GM18519 (cell line): ENCODE measurements around the gene NRG2.

ENCODE experiments used
- ATAC-seq: cut with Tn5 transposase; IDR thresholded peaks from one replicate; pipeline ENCODE4 v1.9.1; 2021; ENCODE audit warnings: mild to moderate bottlenecking, moderate library complexity; ENCODE audit not compliant: unreplicated experiment, low FRiP score

NRG2 gene

GRCh38 chr5:139806726-139807646 lies 236.1 kb downstream of the NRG2 start:
- no peak for ATAC-seq

- no peak for ATAC-seq
Observed at GRCh38 chr5:139806111-139806510, 237.0 kb downstream of the NRG2 start.

GRCh38 chr5:139805545-139805944 lies 237.6 kb downstream of the NRG2 start:
- ATAC-seq: no peak

GRCh38 chr5:139804800-139805397 lies 238.2 kb downstream of the NRG2 start:
- no peak for ATAC-seq

GRCh38 chr5:139803978-139804377 lies 239.1 kb downstream of the NRG2 start:
- no peak for ATAC-seq

GRCh38 chr5:139799359-139799758 lies 243.7 kb downstream of the NRG2 start:
- ATAC-seq: no peak

GRCh38 chr5:139798883-139799282 lies 244.2 kb downstream of the NRG2 start:
- ATAC-seq: no peak

- ATAC-seq: no peak
Observed at GRCh38 chr5:139797856-139798510, 245.1 kb downstream of the NRG2 start.

- no peak for ATAC-seq
Observed at GRCh38 chr5:139797335-139797734, 245.8 kb downstream of the NRG2 start.
